Anterior cingulate cortex (tissue), 58 donors: ENCODE data around the gene ESYT3.
"Not testable (repeated sequence)": the region's sequence is repeated elsewhere in the genome, so short reads cannot be mapped to it uniquely, and the experiment has no call there.

Experiments
- DNase-seq, 58 donors: peaks; one replicate each; lab custom pipeline; 2025; lab: John Stamatoyannopoulos, UW

The ESYT3 gene

DNA sequence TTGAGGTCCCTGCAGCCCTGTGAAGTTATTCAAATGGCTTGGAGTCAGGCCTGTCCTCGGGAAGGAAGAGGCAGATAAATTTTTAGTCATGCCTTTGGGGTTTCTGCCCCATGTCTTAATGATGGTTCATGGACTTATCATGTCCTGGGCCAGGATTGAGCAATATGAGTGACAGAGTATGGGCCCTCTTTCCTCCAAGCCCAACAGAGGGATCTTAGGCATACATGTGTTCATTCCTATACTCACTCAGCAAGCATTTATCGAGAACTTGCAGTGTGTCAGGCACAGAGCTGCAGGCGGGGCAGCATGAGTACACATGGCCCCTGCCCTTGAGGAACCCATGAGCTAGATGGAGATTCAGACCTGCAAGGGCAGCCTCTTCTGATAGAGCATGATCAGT is 6.2 kb downstream of the ESYT3 start:
- no peak for DNase-seq

DNA sequence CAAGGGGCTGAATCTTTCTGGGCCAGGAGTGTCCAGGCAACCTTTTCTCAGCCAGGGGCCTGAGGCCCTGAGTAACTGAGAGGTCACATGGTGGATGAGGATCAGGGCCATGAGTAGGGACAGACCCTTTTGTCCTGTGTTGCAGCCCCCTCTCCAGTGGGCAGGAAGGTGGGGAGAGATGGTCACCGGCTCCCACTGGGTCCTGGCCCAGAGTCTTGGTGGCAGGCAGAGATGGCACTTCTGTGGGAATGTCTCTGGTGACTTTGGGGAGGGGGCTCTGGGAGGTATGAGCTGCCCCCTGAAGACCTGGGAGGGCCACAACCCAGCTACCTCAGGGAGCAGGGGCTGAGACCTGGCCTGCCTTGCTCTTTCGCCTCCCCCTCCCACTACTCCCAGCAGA is 6.8 kb downstream of the ESYT3 start:
- no peak for DNase-seq

DNA sequence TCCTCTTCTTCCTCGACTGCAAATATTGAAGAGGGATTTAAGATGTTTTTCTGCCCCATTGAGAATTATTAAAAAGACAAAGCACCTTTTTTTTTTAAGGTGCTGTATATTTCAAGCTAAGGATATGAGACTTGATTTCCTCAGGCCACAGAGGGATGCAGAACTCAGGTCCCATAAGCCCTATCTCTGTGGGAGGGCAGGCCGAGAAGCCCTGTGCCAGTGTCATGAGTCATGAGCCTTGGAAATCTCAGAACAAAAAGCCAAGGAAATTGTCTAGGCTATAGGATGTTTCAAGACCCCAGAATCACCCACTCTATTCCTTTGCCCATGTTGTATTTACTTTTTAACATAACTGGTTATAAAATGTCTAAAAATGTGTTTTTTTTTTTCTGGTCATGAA is 7.3 kb downstream of the ESYT3 start:
- DNase-seq: no peak

DNA sequence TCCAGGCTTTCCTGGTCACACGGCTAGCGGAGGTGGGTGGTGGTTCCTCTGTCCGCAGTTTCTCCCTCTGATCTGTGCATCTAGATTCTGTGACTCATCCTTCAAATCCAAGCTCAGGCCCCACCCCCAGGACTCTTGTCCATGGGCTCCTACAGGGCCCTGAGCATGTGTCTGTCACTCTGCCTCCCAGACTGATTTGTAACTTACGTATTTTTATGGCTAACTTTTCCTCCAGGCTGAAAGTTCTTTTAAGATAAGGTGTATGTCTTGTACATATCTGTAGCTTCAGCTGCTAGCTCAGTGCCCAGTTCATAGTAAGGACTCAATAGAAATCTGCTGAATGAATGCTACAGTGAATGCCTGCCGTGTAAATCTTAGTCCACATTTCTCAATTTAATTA is 8.0 kb downstream of the ESYT3 start:
- no peak for DNase-seq

DNA sequence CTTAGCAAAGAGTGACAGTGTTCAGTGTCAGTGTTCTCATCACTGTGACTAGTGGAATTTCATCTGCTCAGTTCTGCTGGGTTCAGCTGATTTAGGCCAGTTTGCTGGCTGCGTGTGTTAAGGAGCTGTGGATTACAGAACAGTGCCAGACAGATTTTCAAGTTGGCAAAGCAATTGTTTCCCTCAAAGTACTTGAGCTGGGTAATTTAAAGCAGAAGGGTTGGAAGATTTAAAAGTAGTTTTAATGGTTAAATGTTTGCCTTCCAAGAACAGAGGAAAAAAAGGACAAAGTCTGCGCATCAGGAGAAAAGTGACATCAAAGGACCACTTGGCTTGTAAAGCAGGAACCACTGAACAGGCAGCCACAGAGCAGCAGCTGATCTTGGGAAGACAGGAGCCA is 8.7 kb downstream of the ESYT3 start:
- DNase-seq: no peak

DNA sequence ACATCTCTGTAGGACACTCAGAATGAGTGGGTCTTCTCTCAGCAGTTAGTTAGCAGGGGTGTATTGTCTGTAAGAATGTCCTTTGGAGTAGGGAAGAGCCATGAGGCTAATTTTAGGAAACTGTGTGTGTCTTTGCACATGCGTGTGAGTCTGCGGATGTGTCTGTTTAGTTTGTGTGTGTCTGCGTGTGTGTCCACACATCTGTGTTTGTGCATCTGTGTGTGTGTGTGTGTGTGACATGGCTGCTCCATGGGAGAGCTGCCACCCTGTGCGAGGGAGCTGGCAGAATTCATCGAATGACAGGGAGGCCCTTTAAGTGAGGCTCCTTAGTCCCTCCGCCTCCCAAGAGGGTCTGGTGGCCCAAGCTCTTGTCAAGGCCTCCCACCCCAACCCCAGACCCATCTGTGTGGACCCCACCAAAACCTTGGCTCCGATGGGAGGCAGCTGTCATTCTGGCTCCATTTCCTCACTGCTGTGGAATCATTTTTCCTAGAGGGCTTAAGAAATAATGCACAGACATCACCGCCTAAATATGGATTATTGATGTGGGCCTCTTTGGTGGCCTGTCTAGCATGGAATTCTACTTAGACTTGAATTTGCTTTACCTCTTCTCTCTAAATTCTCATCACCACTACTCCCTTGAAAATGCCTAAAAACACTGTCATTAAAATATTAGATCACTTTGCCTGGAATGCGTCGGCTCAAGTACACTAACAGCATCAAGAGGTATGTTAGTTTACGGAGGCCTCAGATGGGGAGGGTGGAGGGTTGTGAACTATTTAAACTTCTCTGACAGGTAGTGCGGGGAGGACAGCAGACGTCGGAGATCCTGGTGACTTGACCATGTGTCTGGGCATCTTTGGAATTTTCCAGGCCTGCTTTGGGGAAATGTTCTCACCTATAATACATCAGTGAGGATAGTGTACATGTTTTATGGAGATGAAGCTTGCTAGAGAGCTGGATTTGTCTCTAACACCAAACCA is 9.4 kb downstream of the ESYT3 start:
- DNase-seq: no peak

DNA sequence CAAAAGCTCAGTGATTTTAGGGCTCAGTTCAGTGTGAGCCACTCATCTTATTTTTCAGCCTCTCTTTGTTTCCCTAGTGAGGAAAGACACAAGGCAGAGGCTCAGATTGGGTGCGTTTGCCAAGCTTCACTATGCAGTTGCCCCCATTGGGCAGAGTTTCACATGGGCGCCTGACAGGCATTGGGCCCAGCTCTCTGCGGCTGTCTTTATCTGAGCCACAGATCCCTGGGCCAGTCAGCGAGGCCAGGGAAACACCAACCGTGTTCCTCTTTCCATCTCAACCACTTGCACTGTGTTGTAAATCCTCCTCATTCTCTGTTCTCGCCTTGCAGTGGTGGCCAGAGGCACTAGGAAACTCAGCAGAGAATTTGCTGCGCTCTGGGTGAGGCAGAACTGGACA is 10.8 kb downstream of the ESYT3 start:
- no peak for DNase-seq

DNA sequence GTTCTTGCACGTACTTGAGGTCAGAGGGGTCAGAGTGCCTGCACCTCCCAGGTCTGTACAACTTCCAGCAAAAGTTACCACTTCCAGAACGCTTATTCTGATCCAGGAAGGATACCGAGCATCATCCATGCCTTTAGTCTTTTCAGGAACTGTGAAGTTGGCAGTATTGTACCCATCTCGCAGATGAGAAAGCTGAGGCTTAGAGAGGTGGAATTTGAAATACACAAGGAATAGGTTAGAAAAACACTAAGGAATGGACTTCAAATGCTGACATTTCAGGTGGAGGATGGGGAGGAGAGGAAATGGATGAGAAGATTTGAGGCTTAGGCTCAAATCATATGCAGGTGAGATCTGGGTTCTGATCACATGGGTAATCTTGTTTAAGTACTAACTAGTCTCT is 11.2 kb downstream of the ESYT3 start:
- no peak for DNase-seq

DNA sequence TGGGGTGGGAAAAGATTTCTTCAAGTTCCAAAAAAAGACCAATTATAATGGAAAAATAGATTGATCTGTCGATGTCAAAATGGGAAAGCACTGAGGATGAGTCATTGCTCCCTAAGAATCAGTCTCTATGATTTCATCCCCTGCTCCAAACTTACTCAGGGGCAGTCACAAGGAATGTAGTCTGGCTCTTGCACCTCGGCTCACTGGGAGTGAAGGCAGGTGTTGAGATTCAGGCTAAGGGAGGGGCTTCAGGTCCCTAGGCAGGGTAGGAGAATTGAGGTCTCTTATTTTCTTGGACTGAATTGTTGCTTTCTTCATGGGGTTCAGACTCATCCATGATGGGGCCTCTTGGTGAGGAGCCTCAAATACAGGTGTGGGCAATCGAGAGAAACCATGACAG is 14.2 kb downstream of the ESYT3 start:
- no peak for DNase-seq

DNA sequence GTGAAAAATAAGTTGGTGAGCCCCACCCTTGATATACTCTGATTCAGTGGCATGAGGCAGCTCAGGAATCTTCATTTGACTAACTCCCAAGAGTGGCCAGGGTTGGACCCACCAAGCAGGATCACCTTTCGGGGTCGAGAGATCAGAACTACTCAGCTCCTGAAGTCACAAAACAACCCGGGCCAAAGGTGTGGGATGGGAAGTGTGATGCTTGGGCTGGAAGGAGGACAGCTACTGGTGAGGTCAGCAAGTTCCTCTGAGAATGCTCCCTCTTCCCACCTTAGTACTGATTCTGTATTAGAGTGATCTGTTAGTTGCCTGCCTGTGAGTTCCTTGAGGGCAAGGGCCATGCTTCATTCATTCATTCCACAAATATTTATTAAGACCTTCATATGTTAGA is 15.1 kb downstream of the ESYT3 start:
- no peak for DNase-seq

DNA sequence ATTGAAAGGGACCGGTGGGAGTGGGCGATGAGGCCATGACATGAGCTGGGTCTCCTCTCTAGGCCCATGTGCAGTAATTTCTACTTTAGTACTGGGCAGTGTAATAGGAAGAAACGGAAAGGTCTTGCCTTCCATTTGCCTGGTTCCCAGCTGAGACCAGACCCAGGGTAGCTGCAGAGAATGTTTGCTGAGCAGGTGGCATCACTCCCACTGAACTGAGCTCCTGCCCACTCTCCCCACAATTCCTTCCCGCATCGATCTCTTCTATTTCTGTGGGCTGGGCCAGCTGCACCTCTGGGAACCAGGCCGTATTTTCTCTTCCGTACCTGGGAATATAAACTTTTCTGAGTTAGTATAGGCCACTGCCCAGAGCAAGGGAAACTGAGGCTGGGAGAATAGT is 15.8 kb downstream of the ESYT3 start:
- no peak for DNase-seq

DNA sequence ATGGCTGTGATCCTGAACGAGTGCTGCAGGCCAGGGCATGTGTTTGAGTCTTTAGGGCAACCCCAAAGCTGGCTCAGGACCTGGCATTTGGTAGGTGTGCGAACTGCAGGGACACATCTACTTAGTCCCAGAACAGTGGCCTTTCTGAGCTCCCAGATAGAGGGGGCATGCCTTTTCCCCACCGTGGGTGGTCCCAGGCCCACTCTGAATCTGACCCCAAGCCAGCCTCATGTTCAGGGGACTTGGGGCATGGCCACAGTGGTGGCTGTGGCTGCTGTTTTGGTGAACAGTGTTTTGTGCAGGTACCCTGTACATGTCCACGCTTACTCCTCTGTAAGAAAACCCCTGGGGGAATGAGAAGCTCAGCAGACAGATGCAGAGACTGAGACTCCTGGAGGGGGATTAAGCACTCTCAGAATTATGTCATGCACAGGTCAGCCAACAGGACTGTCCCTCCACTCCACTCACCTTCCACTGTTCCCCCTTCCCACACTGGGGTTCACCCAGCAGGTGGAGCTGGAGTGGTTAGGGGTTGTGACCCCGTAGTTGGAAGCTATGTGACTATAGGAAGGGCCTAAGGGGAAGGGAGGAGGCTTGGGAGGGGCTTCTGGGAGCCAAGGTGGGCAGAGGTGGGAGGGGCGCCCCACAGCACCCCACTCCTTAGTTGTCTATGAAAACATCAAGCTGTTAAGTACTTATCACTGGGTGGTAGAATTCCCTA is 16.4 kb downstream of the ESYT3 start:
- no peak for DNase-seq

DNA sequence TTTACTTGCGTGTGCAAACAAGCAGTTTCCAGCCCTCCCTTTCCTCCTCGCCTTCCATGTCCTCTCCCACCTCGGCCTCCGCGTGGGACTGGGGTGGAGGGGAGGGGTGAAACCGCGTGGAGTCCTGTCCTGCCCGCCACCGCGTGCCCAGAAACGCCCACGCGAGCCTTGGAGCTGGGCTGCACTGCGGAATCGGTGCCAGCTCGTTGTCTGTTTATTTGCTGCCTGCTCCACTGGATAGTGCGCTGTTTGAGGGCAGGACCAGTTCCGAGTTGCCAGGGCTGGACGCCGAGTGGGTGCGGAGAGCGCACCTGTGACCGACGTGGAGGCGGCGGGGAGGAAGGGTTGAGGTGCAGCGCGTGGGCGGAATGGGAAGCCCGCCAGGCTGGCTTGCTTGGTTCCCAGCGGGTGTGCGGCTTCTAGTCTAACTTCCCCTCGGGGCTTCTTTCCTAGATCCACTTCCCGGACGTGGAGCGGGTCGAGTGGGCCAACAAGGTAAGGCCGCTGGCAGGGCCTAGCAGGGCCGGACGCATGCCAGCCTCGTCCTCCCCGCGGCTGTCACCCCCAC is 17.3 kb downstream of the ESYT3 start:
- no peak for DNase-seq

DNA sequence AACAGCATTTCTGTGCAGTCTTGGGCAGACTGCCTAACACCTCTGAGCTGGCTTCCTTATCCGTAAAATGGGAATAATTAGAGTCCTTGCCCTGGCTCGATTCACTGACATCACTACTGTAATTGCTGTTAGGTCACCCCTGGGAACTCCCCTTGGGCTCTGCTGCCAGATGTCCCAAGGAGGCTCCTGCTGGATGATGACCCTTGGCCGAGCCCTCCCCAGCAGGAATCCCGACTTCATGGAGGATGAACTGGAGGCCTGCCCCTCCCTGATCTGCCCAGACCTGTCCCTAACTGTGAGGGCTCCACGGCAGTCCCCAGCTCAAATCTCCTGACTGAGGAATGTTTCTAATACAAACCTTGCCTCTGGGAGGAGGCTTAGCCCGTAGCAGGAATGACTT is 18.0 kb downstream of the ESYT3 start:
- DNase-seq: no peak

DNA sequence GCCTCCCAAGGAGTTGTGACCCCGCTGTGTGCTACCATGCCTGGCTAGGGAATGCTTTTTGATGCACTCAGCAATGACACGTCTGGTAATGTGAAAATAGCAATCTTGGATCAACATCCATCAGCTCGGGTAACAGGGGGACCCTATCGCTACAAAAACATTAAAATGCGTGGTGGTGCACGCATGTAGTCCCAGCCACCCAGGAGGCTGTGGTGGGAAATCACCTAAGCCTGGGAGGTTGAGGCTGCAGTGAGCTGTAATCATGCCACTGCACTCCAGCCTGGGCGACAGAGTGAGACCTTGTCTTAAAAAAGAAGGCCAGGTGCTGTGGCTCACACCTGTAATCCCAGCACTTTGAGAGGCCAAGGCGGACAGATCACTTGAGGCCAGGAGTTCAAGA is 19.5 kb downstream of the ESYT3 start:
- DNase-seq: not testable (repeated sequence)

DNA sequence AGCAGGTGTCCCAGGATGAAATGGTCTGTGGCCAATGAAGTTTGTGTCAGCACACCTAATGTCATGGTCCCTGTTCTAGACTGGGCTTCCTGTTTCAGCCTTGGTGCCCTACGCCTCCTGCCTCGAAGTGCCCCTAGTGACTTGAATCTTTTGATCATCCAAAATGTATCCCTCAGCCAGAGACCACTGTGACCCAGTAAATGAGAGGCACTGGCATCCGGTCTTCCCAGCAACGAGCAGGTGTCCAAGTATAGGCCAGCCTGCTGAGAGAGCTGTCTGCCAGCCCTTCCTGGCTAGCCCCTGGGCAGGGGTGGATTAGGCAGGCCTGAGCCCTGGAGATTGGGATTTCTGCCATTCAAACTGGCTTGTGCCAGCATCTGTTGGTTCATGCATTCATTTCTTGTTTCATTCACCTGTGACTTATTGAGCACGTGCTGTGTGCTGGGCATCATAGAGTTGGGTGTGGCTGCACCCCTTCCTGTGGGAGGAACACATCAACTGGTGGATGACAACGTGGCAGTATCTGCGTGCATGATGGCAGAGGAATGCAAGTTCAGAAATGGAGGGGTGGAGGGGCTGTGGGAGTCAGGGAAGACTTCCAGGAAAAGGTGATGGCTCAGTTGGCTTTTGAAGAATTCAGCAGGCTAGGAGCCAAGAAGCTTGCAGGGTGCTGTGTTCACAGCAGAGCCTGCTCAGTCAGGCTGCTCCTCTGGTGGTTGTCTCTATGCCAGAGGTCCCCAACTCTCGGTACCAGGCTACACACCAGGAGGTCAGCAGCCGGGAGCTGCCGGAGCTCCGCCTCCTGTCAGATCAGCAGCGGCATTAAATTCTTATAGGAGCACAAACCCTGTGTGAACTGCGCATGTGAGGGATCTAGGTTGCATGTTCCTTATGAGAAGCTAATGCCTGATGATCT is 21.6 kb downstream of the ESYT3 start:
- no peak for DNase-seq

DNA sequence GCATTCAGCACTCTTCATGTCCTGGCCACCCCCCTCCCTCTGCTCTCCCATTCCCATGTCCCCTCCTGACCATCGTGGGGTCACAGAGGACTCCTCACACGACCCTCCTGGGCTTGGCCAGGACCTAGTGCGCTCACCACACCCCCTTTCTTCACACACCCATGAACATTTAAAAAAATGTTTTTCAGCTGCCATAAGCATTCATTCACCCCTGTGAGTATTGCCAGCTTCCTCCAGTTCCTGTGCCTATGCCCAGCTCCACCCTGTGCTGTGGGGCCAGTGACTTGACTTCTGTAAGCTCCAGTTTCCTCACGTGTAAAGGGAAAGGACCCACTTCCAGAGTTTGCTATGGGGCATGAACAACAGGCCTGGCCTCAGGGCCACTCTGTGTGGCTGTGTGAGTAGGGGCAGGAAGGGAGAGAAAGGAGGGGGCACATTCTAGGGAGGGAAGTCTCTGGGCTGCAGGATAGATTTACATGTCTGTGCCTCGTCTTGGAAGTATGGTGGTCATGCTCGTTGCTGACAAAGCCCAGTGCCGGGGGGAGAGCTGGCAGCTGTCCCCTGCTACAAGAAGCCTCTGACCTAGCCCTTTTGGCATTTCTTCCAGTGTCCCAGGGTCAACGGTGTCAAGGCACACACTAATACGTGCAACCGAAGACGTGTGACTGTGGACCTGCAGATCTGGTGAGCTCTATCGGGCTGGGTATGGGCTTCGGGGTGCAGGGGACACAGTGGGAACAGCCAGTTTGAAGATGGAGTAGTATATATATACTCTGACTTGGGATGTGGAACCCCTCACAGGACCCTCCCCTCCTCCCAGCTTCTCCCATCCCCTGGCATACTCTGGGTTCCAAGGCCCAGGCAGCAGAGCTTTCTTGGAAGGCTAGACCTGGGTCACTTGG is 22.8 kb downstream of the ESYT3 start:
- DNase-seq: no peak

DNA sequence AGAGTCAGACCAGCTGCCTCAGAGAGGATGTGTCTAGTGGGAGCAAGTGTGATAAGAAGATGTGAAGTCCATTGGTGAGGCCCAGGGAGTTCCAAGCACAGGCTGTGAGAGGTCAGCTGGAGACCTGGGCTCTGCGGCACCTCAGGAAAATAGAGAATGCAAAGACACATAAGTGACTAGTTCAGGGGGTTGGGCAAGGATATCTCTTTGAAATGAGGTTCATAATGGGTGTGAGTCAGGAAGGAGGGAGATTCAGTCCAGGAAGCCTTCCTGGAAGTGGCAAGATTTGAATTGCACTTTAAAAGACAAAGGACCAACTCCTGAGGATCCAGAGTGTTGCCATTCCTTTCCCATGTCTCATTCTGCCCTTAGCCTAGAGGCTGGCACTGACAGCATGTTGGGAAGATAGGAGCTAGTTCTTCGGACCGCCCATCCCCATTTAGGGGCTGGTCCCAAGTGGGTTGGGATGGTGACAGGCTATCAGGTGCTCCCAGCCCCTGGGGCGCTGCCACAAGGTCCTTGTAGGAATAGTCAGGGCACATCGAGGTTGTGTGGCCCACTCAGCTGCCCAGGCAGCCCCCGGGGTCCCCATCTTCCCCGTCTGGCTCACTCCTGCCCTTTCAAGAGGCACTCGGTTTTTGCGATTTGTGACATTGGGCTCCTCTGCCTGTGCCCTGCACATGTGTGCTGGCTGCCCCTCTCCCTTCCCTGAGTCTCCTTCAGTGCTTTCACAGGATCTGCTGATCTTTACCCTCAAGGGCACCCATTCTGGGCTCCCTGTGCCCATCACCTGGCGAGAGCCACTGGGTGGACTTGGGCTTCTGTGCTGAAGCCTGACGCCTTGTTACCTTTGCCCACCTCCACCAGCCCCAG is 23.7 kb downstream of the ESYT3 start:
- DNase-seq: no peak
